GM21528 (cell line): ENCODE results near the gene PLPP6.
"Not testable (repeated sequence)": the region's sequence is repeated elsewhere in the genome, so short reads cannot be mapped to it uniquely, and the experiment has no call there.

Experiments used
- ATAC-seq: cut with Tn5 transposase; IDR thresholded peaks from one replicate; pipeline ENCODE4 v1.9.1; 2021; ENCODE audit warnings: mild to moderate bottlenecking, moderate library complexity; ENCODE audit not compliant: unreplicated experiment, low FRiP score

PLPP6 gene

GRCh38 chr9:4662108-4662988 lies at the start of gene PLPP6:
Gene PLPP6, plus strand, starts transcription at chr9:4662294. Its CDS starts 82 bp downstream, at chr9:4662376.
- peak; percentile 89 for ATAC-seq

- no peak for ATAC-seq
Observed at GRCh38 chr9:4614627-4615026, 47.5 kb upstream of the PLPP6 start.

DNA sequence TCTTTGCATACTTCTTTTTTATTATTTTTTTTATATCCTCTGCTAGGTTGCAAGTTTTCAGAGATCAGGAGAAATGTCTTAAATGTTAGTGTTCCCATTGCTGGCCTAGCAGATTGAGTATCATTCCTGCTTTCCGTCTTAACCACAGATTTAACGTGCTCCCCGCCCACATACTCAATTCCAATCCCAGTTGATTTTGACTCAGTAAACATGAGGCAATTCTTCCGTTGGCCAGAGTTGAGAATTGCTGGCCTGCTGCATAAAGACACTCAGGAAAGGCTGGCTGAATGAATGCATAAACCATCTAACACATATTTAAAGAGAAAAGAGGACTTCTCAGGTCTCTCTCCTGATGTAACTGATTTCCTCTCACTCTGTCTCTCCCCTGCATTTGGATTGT lies 46.8 kb upstream of the PLPP6 start:
- ATAC-seq: no peak

DNA sequence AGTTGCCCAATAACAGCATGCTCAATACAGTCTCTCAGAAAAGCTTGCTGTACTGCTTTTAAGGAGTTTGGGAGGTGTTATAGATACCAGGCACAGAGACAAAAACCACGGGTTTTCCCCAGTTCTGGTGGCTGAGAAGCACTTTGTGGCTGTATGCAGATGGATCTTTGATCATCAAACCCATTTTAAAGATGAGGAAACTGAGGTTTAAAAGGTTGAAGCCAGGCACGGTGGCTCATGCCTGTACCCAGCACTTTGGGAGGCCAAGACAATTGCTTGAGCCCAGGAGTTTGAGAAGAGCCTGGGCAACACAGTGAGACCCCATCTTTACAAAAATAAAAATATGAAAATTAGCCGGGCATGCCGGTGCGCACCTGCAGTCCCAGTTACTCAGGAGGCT lies 46.3 kb upstream of the PLPP6 start:
- no peak for ATAC-seq

GRCh38 chr9:4617752-4618151 lies 44.3 kb upstream of the PLPP6 start:
- no peak for ATAC-seq

DNA sequence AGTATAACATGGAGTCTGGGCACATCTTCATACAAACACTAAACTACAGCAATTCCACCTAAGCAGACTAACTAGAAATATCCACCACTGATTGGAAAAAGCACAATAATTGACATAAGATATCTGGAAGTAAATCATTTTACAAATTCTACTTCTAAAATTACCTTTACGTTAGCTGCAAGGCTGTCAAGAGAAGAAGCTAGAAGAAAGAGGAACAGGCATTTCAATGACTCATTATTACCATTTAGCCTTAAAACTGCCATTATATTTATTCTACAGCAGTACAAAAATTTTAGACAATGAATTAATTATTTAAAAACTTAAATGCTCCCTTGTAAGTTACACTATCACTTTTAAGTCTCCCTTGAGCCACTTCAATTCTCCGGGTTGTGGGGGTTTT lies 43.4 kb upstream of the PLPP6 start:
- no peak for ATAC-seq

GRCh38 chr9:4620057-4620765 lies 41.9 kb upstream of the PLPP6 start:
- ATAC-seq: no peak

DNA sequence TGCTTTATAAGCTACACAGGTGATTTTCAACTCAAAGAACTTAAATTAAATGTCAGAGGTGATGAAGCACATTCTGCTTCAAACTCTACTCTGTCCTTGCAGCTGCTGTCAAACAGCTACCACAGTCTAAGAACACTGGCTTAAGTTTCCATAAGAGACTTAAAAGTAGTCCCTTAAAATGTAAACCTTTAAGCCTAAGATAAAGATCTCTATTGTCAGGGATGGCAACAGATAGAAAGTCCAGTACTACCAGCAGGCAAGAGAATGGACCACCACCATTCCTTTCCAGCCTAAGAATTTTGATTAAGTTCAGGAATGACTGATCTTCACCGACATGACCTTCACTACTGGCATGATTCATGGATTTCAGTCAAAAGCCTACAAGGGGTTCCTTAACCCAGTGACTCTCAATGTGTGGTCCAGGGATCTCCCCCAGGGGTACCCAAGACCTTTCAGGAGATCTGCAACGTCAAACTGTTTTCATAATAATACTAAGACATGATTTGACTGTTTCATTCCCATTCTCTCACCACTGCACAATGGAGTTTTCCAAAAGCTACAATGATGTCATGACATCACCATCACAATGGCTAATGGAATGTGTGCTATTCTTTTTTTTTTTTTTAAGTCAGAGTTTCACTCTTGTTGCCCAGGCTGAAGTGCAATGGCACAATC lies 41.1 kb upstream of the PLPP6 start:
- ATAC-seq: no peak

GRCh38 chr9:4622016-4622415 lies 40.1 kb upstream of the PLPP6 start:
- ATAC-seq: no peak

GRCh38 chr9:4630836-4631235 lies 31.3 kb upstream of the PLPP6 start:
- no peak for ATAC-seq

GRCh38 chr9:4638968-4639367 lies 23.1 kb upstream of the PLPP6 start:
- ATAC-seq: no peak

GRCh38 chr9:4639420-4639819 lies 22.7 kb upstream of the PLPP6 start:
- ATAC-seq: no peak

GRCh38 chr9:4640027-4640426 lies 22.1 kb upstream of the PLPP6 start:
- ATAC-seq: no peak

- no peak for ATAC-seq
Observed at GRCh38 chr9:4642351-4642750, 19.7 kb upstream of the PLPP6 start.

- no peak for ATAC-seq
Observed at GRCh38 chr9:4654084-4654483, 8.0 kb upstream of the PLPP6 start.

DNA sequence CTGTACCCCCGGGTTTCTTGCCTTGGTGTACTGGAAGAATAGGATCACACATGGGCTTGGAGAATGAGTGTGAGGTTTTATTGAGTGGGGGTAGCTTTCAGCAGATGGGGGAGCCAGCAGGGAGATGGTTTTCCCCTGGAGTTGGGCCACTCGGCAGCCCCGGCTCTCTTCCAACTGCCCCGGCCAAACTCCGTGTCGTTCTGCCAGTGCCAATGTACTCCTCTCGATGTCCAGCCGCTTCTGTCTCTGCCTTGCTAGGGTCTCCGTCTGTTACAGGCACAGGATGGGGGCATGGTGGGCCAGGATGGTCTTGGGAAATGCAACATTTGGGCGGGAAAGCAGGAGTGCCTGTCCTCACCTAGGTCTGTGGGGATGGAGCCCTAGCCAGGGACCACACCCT lies 7.6 kb upstream of the PLPP6 start:
- no peak for ATAC-seq

DNA sequence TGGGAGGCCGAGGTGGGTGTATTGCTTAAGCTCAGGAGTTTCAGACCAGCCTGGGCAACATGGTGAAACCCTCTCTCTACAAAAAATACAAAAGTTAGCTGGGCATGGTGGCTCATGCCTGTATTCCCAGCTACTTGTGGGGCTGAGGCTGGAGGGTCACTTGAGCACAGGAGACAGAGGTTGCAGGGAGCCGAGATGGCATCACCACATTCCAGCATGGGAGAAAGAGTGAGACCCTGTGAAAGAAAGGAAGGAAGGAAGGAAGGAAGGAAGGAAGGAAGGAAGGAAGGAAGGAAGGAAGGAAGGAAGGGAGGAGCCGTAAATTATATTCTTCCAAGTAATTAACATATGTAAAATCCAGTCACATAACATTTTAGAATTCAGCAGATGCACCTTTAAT lies 5.9 kb upstream of the PLPP6 start:
- not testable (repeated sequence) for ATAC-seq

DNA sequence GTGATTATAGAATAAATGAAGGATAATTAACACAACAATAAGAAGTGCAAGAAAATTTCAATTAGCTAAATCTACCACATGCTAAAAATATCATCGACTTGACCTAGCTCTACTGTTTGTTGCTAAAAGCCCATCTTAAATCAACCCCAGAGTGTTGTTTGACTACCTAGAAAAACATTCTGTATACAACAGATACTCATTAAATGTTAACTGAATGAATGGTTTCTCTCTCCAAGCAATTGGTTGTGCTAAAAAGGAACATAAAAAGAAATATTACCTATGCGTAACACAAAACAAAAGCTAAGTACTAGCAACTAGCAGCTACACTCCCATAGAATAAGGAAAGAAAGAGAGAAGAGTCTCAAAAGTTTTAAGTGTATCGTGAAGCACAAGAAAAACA lies 5.5 kb upstream of the PLPP6 start:
- no peak for ATAC-seq

DNA sequence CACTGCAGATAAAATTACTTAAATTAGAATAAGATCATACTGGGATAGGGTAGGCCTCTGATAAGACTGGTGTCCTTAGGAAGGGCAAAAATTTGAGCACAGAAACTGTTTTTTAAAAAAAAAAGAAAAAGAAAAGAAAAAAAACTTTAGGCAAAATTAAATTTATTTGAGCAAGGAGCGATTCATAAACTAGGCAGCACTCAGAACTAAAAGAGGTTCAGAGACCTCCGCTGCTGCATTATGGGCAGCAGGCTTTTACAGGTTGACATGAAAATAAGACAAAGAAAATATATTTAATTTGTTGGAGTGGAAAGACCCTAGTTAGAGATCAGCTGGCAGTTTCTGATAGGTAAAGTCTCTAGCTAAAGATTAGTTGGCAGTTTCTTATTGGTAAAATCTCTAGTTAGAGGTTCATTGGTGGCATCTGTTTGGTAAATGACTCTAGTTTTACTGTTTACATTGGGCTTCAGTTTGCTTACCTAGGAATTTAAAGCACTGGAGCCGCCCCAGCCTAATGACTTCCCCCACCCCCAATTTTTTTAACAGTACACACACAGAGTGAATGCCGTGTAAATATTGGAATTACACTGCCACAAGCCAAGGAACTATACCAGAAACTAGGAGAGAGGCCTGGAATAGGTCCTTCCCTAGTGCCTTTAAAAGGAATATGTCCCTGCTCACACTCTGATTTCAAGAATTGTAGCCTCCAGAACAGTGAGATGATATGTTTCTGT lies 4.5 kb upstream of the PLPP6 start:
- no peak for ATAC-seq

- not testable (repeated sequence) for ATAC-seq
Observed at GRCh38 chr9:4660665-4661064, 1.4 kb upstream of the PLPP6 start.

DNA sequence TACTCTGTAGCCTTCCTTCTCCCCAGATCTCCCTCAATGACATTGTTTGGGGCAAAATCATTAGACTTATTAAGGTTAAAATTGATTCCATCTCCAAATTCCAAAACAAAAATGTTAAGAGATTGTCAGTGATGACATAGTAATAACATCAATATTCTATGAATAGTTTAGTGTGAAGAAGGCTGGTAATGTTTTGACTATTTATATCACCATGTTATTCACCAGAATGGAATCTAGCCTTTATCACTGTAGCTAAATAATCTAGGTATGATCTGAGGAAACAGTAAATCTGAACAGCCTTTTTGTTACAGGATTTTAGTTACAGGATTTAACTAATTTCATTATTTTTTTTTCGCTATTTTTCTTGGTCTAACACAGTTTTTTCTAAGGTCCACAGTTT lies 929 bp upstream of the PLPP6 start:
- ATAC-seq: no peak
